HepG2 (cell line): ENCODE data around the gene NUAK2. TPM values are rescaled to one million over a fixed set of nuclear protein-coding genes. Genes with fewer than 3 reads are reported as not detected.

Experiments
- ATAC-seq: fragments of 200-7000 bp; cut with Tn5 transposase; 3 replicates; pipeline ENCODE4 v1.9.1; 2020; ENCODE audit warnings: mild to moderate bottlenecking, moderate library complexity
- BruUV-seq: library from RNA; stranded (reverse); fragments of 400-500 nt; replicated peaks from 2 replicates; lab custom pipeline; 2021; lab: Mats Ljungman, UMichigan
- CTCF ChIA-PET: fragments of 300-600 bp; formaldehyde crosslinking; extraction: SDS; loops from one replicate; lab custom pipeline; 2021; ENCODE audit warnings: low total read pairs, inconsistent platforms, low intra/inter-chr PET ratio; lab: Yijun Ruan, JAX
- POLR2A ChIA-PET: fragments of 350-600 bp; sonication (Branson Sonifier 250); formaldehyde crosslinking; loops from one replicate; lab custom pipeline; 2020; ENCODE audit warnings: antibody characterized with exemption, inconsistent platforms; lab: Yijun Ruan, JAX
- DNase-seq: peaks from one replicate; pipeline ENCODE4 v3.0.0-alpha.2; 2015; ENCODE audit warnings: low spot score
- FAIRE-seq: peaks from 3 replicates; lab custom pipeline; 2011; peaks lifted over from hg19 to GRCh38; lab: Jason Lieb, UNC
- H2AFZ ChIP-seq: one replicate; pipeline ENCODE4 v1.6.1; 2011; ENCODE audit warnings: low read length, inconsistent platforms
- H3K27ac ChIP-seq: fragments of 300-600 bp; 3 replicates; pipeline ENCODE4 v1.8.0; 2011; ENCODE audit warnings: mixed run types, mild to moderate bottlenecking, mixed read lengths, low read length, inconsistent platforms; ENCODE audit not compliant: insufficient read depth; ENCODE audit errors: extremely low read length
- H3K27me3 ChIP-seq, 2 experiments: fragments of 200-600 bp in 1 of 2; 2 replicates in 1 of 2; 3 replicates in 1 of 2; pipeline versions ENCODE4 v1.6.0 to v1.8.0; 2011; ENCODE audit warnings: low read length in 2 of 2, mild to moderate bottlenecking in 2 of 2, moderate library complexity in 2 of 2, inconsistent platforms in 1 of 2; ENCODE audit not compliant: insufficient read depth in 2 of 2, control insufficient read depth in 1 of 2
- H3K36me3 ChIP-seq, 2 experiments: fragments of 200-600 bp in 1 of 2; replicated peaks in 1 of 2; 2 replicates in 1 of 2; 3 replicates in 1 of 2; pipeline versions ENCODE4 v1.5.1 to v1.8.0; 2011; ENCODE audit warnings: low read length in 2 of 2, inconsistent platforms in 1 of 2; ENCODE audit not compliant: insufficient read depth in 2 of 2, control insufficient read depth in 1 of 2
- H3K4me1 ChIP-seq: 2 replicates; pipeline ENCODE4 v1.5.1; 2012; ENCODE audit warnings: low read length, inconsistent platforms; ENCODE audit not compliant: insufficient read depth
- H3K4me2 ChIP-seq: 2 replicates; pipeline ENCODE4 v1.6.0; 2011; ENCODE audit warnings: low read depth, low read length, inconsistent platforms
- H3K4me3 ChIP-seq, 3 experiments: fragments of 200-600 bp in 1 of 3; sonication (generic), shearing (Covaris generic) in 1 of 3; replicated peaks in 1 of 3; 2 replicates each; pipeline ENCODE4 v1.5.1; 2011 to 2016; ENCODE audit warnings: low read length in 3 of 3, inconsistent platforms in 2 of 3, low read depth in 2 of 3, mild to moderate bottlenecking in 2 of 3, control low read depth in 1 of 3, mixed read lengths in 1 of 3; ENCODE audit not compliant: insufficient read depth in 1 of 3
- H3K79me2 ChIP-seq: one replicate; pipeline ENCODE4 v1.6.1; 2011; ENCODE audit warnings: low read length, inconsistent platforms; ENCODE audit not compliant: insufficient read depth
- H3K9ac ChIP-seq: 2 replicates; pipeline ENCODE4 v1.6.0; 2011; ENCODE audit warnings: mild to moderate bottlenecking, low read depth, low read length, inconsistent platforms; ENCODE audit not compliant: insufficient read depth
- H3K9me3 ChIP-seq: 2 replicates; pipeline ENCODE4 v1.5.1; 2012; ENCODE audit warnings: mild to moderate bottlenecking, low read length
- H4K20me1 ChIP-seq: 2 replicates; pipeline ENCODE4 v1.6.0; 2011; ENCODE audit warnings: inconsistent platforms, mild to moderate bottlenecking, low read length, moderate library complexity; ENCODE audit not compliant: insufficient read depth
- ARHGAP35 ChIP-seq: sonication (generic); formaldehyde crosslinking; IDR thresholded peaks from 2 replicates; pipeline ENCODE4 v1.9.0; 2022; ENCODE audit warnings: mild to moderate bottlenecking, inconsistent platforms, moderate library complexity, missing genetic modification reagents, borderline replicate concordance
- GFI1 ChIP-seq: sonication (generic); formaldehyde crosslinking; IDR thresholded peaks from 2 replicates; pipeline ENCODE4 v1.5.0; 2020; ENCODE audit warnings: missing genetic modification reagents, mild to moderate bottlenecking, borderline replicate concordance
- GRHL1 ChIP-seq: sonication (generic); formaldehyde crosslinking; conservative IDR thresholded peaks from 2 replicates; pipeline ENCODE4 v1.8.0; 2022; ENCODE audit warnings: missing genetic modification reagents
- HNF4G ChIP-seq, 2 experiments: sonication (generic) in 1 of 2; formaldehyde crosslinking in 1 of 2; IDR thresholded peaks; 2 replicates each; pipeline versions ENCODE4 v1.4.0 to v1.6.1; 2011 to 2020; ENCODE audit warnings: borderline replicate concordance in 2 of 2, low read depth in 2 of 2, mild to moderate bottlenecking in 2 of 2, low read length in 1 of 2, missing genetic modification reagents in 1 of 2, moderate library complexity in 1 of 2
- MLLT10 ChIP-seq: sonication (generic); formaldehyde crosslinking; IDR thresholded peaks from 2 replicates; pipeline ENCODE4 v1.4.0; 2020; ENCODE audit warnings: missing genetic modification reagents
- ONECUT2 ChIP-seq: sonication (generic); formaldehyde crosslinking; IDR thresholded peaks from 2 replicates; pipeline ENCODE4 v1.4.0; 2020; ENCODE audit warnings: missing genetic modification reagents
- POLR2G ChIP-seq: fragments of 200-400 bp; formaldehyde crosslinking; IDR thresholded peaks from 2 replicates; pipeline ENCODE4 v1.6.1; 2018; ENCODE audit warnings: mild to moderate bottlenecking, low read depth, low read length, moderate library complexity
- RXRA ChIP-seq: sonication (generic); formaldehyde crosslinking; IDR thresholded peaks from 2 replicates; pipeline ENCODE4 v1.5.1; 2020; ENCODE audit warnings: missing genetic modification reagents
- TBX3 ChIP-seq: fragments of 450-650 bp; IDR thresholded peaks from 2 replicates; pipeline ENCODE4 v1.6.1; 2017; ENCODE audit warnings: antibody characterized with exemption, mild to moderate bottlenecking, inconsistent platforms, borderline replicate concordance
- ZNF207 ChIP-seq: fragments of 450-650 bp; IDR thresholded peaks from 2 replicates; pipeline ENCODE4 v1.6.1; 2016; ENCODE audit warnings: antibody characterized with exemption, borderline replicate concordance
- ZNF549 ChIP-seq: sonication (generic); formaldehyde crosslinking; IDR thresholded peaks from 2 replicates; pipeline ENCODE4 v1.5.0; 2020; ENCODE audit warnings: missing genetic modification reagents
- ZNF607 ChIP-seq: sonication (generic); formaldehyde crosslinking; IDR thresholded peaks from 2 replicates; pipeline ENCODE4 v1.5.1; 2020; ENCODE audit warnings: missing genetic modification reagents, mild to moderate bottlenecking, borderline replicate concordance
- ZNF629 ChIP-seq: sonication (generic); formaldehyde crosslinking; conservative IDR thresholded peaks from 2 replicates; pipeline ENCODE4 v1.5.0; 2020; ENCODE audit warnings: missing genetic modification reagents
- ZNF720 ChIP-seq: sonication (generic); formaldehyde crosslinking; IDR thresholded peaks from 2 replicates; pipeline ENCODE4 v1.4.0; 2020; ENCODE audit warnings: missing genetic modification reagents
- ZNF747 ChIP-seq: sonication (generic); formaldehyde crosslinking; IDR thresholded peaks from 2 replicates; pipeline ENCODE4 v1.8.1; 2023; ENCODE audit warnings: missing genetic modification reagents, mild to moderate bottlenecking, borderline replicate concordance
- ZSCAN9 ChIP-seq: IDR thresholded peaks from 2 replicates; pipeline ENCODE4 v1.6.1; 2016; ENCODE audit warnings: borderline replicate concordance
- WGBS: methylation state at CpG from one replicate; pipeline ENCODE4 v1.1.6; 2017; ENCODE audit warnings: low lambda C conversion rate; 5-methylcytosine and 5-hydroxymethylcytosine counted together
- in situ Hi-C: cut with HindIII; loops from 2 replicates; pipeline ENCODE4 v1.10.0; 2017; ENCODE audit warnings: low pct_unique_long_range_greater_than_20kb; ENCODE audit not compliant: extremely low pct_ligation_motif_present
- intact Hi-C: fragments of 100-400 bp; cut with micrococcal nuclease; formaldehyde crosslinking; loops from one replicate; pipeline ENCODE4 v1.10.0; 2022; ENCODE audit not compliant: unreplicated experiment
- polyA plus RNA-seq, 8 experiments: library from polyadenylated mRNA; depleted of rRNA in 3 of 8; stranded (reverse) in 7 of 8; unstranded in 1 of 8; fragments of >200 nt; fragmentation: Illumina TruSeq in 4 of 8; extraction: Trizol in 4 of 8; gene quantifications; 2 replicates each; pipeline versions ENCODE4 v1.2.1 to v1.2.3, GENCODE V29; 2011 to 2016; ENCODE audit warnings: low read depth in 4 of 8, missing spikeins in 1 of 8, mixed read lengths in 1 of 8; ENCODE audit not compliant: insufficient read depth in 1 of 8
- total RNA-seq, 5 experiments: library from RNA; depleted of rRNA; stranded (reverse); fragments of >200 nt; fragmentation: Illumina TruSeq; extraction: Trizol; gene quantifications; 2 replicates each; pipeline ENCODE4 v1.2.3, GENCODE V29; 2016; ENCODE audit warnings: low read depth in 1 of 5

The NUAK2 gene
- total and polyA plus RNA-seq, 2 of the 13 experiments (the other 11 are each of a cell fraction or from before 2014, with no cell fraction given), result 0.75 to 1.1 TPM

GRCh38 chr1:205353612-205354011 lies 32.1 kb upstream of the NUAK2 start:
- CTCF ChIA-PET, result interaction anchor here (1.2 to 1.6 kb wide), 2 partner anchors 18 to 132 kb away, joined by 5 to 24 read pairs; no protein-coding TSS in a partner anchor
- Histone ChIP-seq H3K36me3 (no peaks in the 10 kb centered on the region), H4K20me1 (no peaks in the 10 kb centered on the region), H3K4me2 (no peak overlapping the region), H3K9me3 (no peaks in the 10 kb centered on the region), H2AFZ (no peak overlapping the region), H3K79me2 (no peaks in the 10 kb centered on the region), H3K4me1 (no peaks in the 10 kb centered on the region), H3K4me3 (no peak overlapping the region), H3K9ac (no peak overlapping the region), H3K27ac (no peak overlapping the region), H3K27me3 (peaks cover 7 to 49% of the 10 kb centered on the region in 2 experiments; a peak in 4 of 5 replicates)
- ATAC-seq (no peak), DNase-seq (no peak), FAIRE-seq (no peak)
- POLR2A ChIA-PET, result interaction anchor here (0.8 kb wide), 1 partner anchor 132 kb away, joined by 4 read pairs; no protein-coding TSS in a partner anchor
- 13% methylated on average over 6 of the region's 6 CpGs for WGBS
- intact Hi-C loops (loop anchor here (1.0 kb wide), 1 partner anchor 132 kb away; no protein-coding TSS in a partner anchor), in situ Hi-C loops (no loop called here)
- no TSS peak for BruUV-seq
- no peak for TF ChIP-seq ZNF747 (CRISPR knock-in tag)
- no peak for TF ChIP-seq ZNF607 (CRISPR knock-in tag)
- no peak for TF ChIP-seq ZNF720 (CRISPR knock-in tag)
- TF ChIP-seq ZNF629, result no peak
- no peak for TF ChIP-seq ZNF207
- TF ChIP-seq ONECUT2 (CRISPR knock-in tag), result no peak
- no peak for TF ChIP-seq ARHGAP35 (CRISPR knock-in tag)
- no peak for TF ChIP-seq GFI1
- TF ChIP-seq RXRA (CRISPR knock-in tag), result no peak
- no peak for TF ChIP-seq TBX3
- TF ChIP-seq ZSCAN9 (CRISPR knock-in tag), result no peak
- no peak for TF ChIP-seq HNF4G (IDR thresholded peaks at IDR 0.05; ENCODE audit: borderline replicate concordance, low read depth, low read length)
- TF ChIP-seq HNF4G (CRISPR knock-in tag; IDR thresholded peaks at IDR 0.05; ENCODE audit: borderline replicate concordance, low read depth), result no peak
- no peak for TF ChIP-seq GRHL1 (CRISPR knock-in tag)
- TF ChIP-seq MLLT10 (CRISPR knock-in tag), result no peak
- TF ChIP-seq POLR2G, result no peak
- TF ChIP-seq ZNF549, result no peak
